ENCODE results near the gene LIN9.
A peak's percentile ranks its signal among the peaks of the same experiment; 100 is the strongest.
"Not testable (repeated sequence)": the region's sequence is repeated elsewhere in the genome, so short reads cannot be mapped to it uniquely, and the experiment has no call there.

Gene LIN9

GRCh38 chr1:226308723-226309397 lies at the start of gene LIN9:
TSS of gene LIN9 (minus strand) at chr1:226309164. CDS start at chr1:226309139, 25 bp downstream.
- peak; percentile 90 for DNase-seq (ENCODE audit: low spot score)

- DNase-seq (ENCODE audit: low spot score) = no peak
These were observed 48.5 kb upstream of the LIN9 start for GRCh38 chr1:226357416-226357815.

GRCh38 chr1:226355669-226356551 lies 46.9 kb upstream of the LIN9 start:
- no peak for DNase-seq (ENCODE audit: low spot score)

- no peak for DNase-seq (ENCODE audit: low spot score)
These were observed 46.1 kb upstream of the LIN9 start for GRCh38 chr1:226355016-226355415.

GRCh38 chr1:226353698-226354525 lies 44.9 kb upstream of the LIN9 start:
- DNase-seq (ENCODE audit: low spot score) = no peak

- DNase-seq (ENCODE audit: low spot score) = no peak
These were observed 42.7 kb upstream of the LIN9 start for GRCh38 chr1:226351709-226352108.

GRCh38 chr1:226350519-226350865 lies 41.5 kb upstream of the LIN9 start:
- no peak for DNase-seq (ENCODE audit: low spot score)

- DNase-seq (ENCODE audit: low spot score) = no peak
These were observed 41.0 kb upstream of the LIN9 start for GRCh38 chr1:226349801-226350518.

GRCh38 chr1:226349081-226349480 lies 40.1 kb upstream of the LIN9 start:
- no peak for DNase-seq (ENCODE audit: low spot score)

GRCh38 chr1:226344441-226345259 lies 35.7 kb upstream of the LIN9 start:
- DNase-seq (ENCODE audit: low spot score) = no peak

GRCh38 chr1:226342656-226343055 lies 33.7 kb upstream of the LIN9 start:
- DNase-seq (ENCODE audit: low spot score) = no peak

GRCh38 chr1:226340111-226340510 lies 31.1 kb upstream of the LIN9 start:
- DNase-seq (ENCODE audit: low spot score) = not testable (repeated sequence)

- DNase-seq (ENCODE audit: low spot score) = no peak
These were observed 28.4 kb upstream of the LIN9 start for GRCh38 chr1:226337276-226337875.

- no peak for DNase-seq (ENCODE audit: low spot score)
These were observed 26.7 kb upstream of the LIN9 start for GRCh38 chr1:226335661-226336060.

GRCh38 chr1:226332947-226333346 lies 24.0 kb upstream of the LIN9 start:
- DNase-seq (ENCODE audit: low spot score) = no peak

- no peak for DNase-seq (ENCODE audit: low spot score)
These were observed 20.3 kb upstream of the LIN9 start for GRCh38 chr1:226329237-226329636.

GRCh38 chr1:226327761-226328162 lies 18.8 kb upstream of the LIN9 start:
- no peak for DNase-seq (ENCODE audit: low spot score)

- no peak for DNase-seq (ENCODE audit: low spot score)
These were observed 16.2 kb upstream of the LIN9 start for GRCh38 chr1:226325178-226325577.

GRCh38 chr1:226324479-226324878 lies 15.5 kb upstream of the LIN9 start:
- DNase-seq (ENCODE audit: low spot score) = no peak

GRCh38 chr1:226322986-226323385 lies 14.0 kb upstream of the LIN9 start:
- no peak for DNase-seq (ENCODE audit: low spot score)

- DNase-seq (ENCODE audit: low spot score) = no peak
These were observed 12.0 kb upstream of the LIN9 start for GRCh38 chr1:226320930-226321329.

Data from CD4-positive, alpha-beta T cell treated with Interleukin-15 for 4 hours (primary cell).